Fibroblast of mammary gland (primary cell): Measurements from ENCODE around the gene SLC10A3.
"Not testable (repeated sequence)": the region's sequence is repeated elsewhere in the genome, so short reads cannot be mapped to it uniquely, and the experiment has no call there.

Experiments
- DNase-seq: peaks from one replicate; pipeline ENCODE4 v3.0.0-alpha.2; 2010; ENCODE audit warnings: low read depth
- H3K4me3 ChIP-seq: 2 replicates; pipeline ENCODE4 v1.5.1; 2011; ENCODE audit warnings: low read depth, mild to moderate bottlenecking, low read length, moderate library complexity; ENCODE audit not compliant: control insufficient read depth
- TF ChIP-seq, protein P1 (sequence below): conservative IDR thresholded peaks from 2 replicates; pipeline ENCODE4 v1.5.1; 2011; ENCODE audit warnings: low read depth, low read length, inconsistent platforms; ENCODE audit not compliant: control insufficient read depth, insufficient read depth

SLC10A3 gene

DNA sequence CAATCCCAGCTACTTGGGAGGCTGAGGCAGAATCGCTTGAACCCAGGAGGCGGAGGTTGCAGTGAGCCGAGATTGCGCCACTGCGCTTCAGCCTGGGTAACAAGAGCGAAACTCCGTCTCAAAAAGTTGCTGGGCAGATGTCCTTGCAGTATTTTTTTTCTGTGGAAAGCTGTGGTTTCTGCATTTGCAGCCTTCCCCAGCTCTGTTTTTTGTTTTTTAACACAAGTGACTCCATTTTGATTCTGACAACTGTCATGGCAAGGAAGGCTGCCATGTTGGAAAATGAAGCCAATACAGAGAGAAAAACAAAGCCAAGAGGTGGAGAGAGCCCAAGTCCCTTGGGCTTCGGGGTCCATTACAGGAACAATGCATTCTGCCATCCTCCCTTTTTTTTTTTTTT is 11.7 kb upstream of the SLC10A3 start:
- DNase-seq, result no peak
- TF ChIP-seq, protein P1, sequence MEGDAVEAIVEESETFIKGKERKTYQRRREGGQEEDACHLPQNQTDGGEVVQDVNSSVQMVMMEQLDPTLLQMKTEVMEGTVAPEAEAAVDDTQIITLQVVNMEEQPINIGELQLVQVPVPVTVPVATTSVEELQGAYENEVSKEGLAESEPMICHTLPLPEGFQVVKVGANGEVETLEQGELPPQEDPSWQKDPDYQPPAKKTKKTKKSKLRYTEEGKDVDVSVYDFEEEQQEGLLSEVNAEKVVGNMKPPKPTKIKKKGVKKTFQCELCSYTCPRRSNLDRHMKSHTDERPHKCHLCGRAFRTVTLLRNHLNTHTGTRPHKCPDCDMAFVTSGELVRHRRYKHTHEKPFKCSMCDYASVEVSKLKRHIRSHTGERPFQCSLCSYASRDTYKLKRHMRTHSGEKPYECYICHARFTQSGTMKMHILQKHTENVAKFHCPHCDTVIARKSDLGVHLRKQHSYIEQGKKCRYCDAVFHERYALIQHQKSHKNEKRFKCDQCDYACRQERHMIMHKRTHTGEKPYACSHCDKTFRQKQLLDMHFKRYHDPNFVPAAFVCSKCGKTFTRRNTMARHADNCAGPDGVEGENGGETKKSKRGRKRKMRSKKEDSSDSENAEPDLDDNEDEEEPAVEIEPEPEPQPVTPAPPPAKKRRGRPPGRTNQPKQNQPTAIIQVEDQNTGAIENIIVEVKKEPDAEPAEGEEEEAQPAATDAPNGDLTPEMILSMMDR, result no peak
- H3K4me3 ChIP-seq, result no peak overlapping the region

DNA sequence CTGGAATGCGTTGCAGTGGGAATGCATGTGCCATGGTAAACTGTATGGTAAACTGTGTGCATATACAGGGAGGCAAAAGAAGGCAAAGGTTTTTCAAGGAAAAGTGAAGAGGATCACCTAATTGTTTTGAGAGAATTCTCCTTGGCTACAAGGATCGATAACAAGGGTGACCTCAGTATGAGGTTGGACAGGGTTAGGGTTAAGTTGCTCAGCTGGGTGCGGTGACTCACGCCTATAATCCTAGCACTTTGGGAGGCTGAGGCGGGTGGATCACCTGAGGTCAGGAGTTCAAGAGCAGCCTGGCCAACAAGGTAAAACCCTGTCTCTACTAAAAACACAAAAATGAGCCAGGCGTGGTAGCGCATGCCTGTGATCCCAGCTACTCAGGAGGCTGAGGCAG is 11.0 kb upstream of the SLC10A3 start:
- DNase-seq, H3K4me3 ChIP-seq: not testable (repeated sequence)

DNA sequence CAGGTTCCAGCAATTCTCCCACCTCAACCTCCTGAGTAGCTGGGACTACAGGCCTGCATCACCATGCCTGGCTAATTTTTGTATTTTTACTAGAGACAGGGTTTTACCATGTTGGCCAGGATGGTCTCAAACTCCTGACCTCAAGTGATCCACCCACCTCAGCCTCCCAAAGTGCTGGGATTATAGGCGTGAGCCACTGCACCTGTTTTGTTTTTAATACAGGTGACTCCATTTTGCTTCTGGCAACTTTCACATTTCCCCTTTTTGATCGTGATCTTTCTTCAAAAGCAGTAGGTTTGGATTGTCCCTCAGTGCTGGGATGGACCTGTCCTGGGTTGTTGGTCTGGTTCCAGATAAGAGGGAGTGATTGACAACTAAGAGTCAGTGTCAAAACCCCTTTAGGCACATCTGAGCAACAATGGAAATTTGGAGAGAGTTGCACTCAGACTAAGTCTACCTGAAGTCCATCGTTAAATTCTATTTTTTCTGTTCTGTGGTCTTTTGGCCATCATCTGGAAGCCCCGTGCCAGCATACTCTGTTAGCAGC is 6.2 kb upstream of the SLC10A3 start:
- H3K4me3 ChIP-seq, DNase-seq: not testable (repeated sequence)

DNA sequence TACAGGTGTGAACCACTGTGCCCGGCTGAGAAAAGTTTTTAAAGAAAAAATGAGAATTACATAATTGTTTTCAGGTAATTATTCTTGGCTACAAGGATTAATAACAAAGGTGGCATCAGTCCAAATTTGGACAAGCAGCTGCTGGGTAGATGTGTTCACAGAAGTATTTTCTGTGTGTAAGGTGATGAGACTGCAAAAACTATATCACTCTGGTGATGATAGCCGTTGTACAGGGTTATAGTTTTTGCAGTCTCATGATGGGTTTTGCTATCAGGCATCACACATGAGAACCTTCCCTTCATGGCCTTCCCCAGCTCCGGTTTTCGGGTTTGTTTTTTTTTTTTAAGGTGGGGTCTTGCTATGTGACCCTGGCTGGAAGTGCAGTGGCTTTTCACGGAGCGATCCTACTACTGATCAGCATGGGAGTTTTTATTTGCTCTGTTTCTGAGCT is 5.1 kb upstream of the SLC10A3 start:
- H3K4me3 ChIP-seq, result no peak overlapping the region
- TF ChIP-seq, protein P1, result no peak
- no peak for DNase-seq

DNA sequence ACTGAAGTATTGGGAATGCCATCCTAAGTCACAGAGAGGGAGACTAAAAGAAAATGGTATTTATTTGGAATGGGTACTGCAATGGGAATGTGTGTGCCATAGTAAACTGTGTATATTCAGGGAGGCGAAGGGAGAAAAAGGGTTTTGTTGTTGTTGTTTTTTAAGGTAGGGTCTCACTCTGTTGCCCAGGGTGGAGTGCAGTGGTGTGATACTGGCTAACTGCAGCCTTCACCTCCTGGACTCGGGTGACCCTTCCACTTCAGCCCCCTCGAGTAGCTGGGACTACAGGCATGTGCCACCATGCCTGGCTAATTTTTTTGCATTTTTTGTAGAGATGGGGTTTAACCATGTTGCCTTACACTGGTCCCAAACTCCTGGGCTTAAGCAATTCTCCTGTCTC is 4.3 kb upstream of the SLC10A3 start:
- no peak overlapping the region for H3K4me3 ChIP-seq
- TF ChIP-seq, protein P1, result no peak
- no peak for DNase-seq

DNA sequence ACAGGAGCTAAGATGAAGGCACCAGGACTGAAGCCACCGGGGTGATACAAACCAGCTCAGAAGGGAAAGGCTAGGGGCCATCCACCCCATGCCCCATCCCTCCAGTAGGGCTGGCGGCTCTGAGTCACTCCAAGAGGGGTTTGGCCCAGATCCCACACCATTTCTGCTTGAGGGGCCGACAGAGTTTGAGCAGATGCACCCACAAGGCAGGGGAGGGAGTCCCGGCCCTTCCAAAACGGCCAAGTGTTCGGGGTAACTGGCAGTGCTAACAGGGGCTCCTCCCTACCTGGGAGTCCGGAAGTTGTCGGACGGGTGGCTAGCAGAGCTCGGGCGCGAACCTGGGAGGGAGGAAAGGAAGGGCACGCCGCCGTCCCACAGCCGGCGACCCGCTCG is 412 bp downstream of the SLC10A3 start:
- DNase-seq, result peak; percentile 66
- TF ChIP-seq, protein P1, result no peak
- H3K4me3 ChIP-seq, result peak overlapping the region; percentile 53

DNA sequence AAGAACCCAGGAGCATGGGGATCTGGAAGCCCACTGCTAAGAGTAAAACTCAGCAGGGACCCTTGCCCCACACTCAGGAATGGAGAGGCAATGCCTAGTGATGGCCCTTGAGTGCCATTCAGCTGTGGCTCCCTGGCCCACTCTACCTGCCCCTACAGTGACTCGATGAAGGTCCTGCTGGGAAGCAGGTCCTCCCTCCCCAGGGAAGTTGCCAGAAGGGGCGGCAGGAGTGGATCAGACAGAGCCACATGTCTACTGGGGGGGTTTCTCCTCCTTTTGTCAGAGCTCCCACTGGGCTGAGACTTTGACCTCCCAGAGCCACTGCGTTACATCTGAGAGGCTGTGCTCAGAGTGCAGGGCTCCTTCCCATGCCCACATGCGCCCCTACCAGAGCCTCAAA is 1.2 kb downstream of the SLC10A3 start:
- DNase-seq, result no peak
- no peak overlapping the region for H3K4me3 ChIP-seq
- TF ChIP-seq, protein P1, result no peak

DNA sequence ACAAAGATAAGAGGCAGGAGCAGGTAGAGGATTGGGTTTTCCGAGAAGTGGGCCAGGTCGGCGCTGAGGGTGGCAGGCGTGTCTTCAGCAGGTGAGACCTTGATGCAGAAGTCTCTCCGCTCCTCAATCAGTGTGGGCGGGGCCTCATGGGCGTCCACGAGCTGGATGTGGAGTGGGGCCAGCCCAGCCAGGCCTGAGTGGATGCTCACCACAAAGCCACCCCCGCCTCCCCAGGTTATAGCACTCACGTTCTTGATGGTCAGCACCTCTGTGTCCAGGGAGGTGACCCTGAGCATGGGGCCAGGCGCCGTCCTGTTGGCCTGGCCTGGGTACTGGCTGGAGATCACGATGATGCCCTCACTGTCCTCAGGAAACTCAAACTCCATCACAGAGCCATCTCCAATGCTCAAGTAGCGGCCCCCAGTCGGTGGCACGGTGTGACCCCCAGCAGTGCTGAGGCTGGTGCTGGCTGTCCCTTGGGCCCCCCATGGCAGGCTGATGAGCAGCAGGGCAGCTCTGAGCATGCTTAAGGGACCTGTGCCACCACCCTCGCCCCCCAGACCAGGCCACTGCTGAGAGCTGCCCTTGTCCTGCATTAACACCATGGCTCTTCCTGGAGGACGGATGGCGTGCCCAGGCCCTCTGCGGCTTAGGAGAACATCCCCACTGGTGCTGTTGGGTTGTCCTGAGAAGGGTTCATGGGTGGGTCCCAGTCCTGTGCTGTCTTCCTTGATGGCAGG is 1.9 kb downstream of the SLC10A3 start:
- H3K4me3 ChIP-seq, result no peak overlapping the region
- TF ChIP-seq, protein P1, result no peak
- no peak for DNase-seq
